M059J (cell line): ENCODE data around the gene KIF16B. TPM values are rescaled to one million over a fixed set of nuclear protein-coding genes. Genes with fewer than 3 reads are reported as not detected.
A peak's percentile ranks its signal among the peaks of the same experiment; 100 is the strongest.

Source experiments
- DNase-seq: peaks from one replicate; pipeline ENCODE4 v3.0.0-alpha.2; 2012; ENCODE audit warnings: low read depth
- total RNA-seq: library from RNA; depleted of rRNA; stranded (reverse); fragments of >200 nt; shearing (Covaris generic); gene quantifications from 2 replicates; pipeline ENCODE4 v1.2.3, GENCODE V29; 2014

The KIF16B gene
- total RNA-seq, 1 experiment from 2014 or later, result 16.5 TPM

DNA sequence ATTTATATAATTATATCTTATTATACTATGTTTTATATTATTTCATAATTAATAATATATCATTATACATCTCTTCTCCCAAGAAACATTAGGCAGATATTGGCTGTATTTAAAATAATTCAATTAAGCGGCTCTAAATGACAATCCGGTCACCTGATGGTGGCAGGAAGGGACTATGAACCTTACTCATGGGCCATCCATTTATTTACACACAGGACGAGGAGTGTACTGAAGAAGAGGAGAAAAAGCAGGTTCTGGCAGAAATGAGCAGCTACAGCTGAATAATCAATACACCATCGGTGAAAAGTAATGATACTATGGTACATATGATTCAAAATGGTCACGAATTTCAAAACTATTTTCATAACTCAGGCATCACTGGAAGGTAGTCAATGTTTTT is 277.7 kb downstream of the KIF16B start:
- DNase-seq, result no peak

DNA sequence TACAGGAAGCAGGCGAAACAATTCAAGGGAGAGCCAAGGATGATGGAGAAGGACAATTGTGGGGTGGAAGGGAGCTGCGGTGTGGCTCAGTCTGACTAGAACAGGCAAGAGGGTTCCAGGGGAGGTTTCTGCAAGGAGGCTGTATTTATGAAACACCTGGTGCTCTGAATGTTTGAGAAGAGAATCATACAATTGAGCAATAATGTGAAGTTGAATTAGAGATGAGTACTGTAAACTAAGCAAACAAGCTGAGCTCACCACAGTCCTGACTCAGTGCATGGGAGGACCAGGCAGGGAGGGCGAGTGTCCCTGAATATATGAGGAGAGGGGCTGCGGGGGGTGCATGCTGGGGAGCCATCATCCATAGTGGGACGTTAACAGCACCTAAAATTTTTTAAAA is 279.7 kb downstream of the KIF16B start:
- no peak for DNase-seq

GRCh38 chr20:16292226-16292880 is 280.9 kb downstream of the KIF16B start:
- DNase-seq, result no peak

DNA sequence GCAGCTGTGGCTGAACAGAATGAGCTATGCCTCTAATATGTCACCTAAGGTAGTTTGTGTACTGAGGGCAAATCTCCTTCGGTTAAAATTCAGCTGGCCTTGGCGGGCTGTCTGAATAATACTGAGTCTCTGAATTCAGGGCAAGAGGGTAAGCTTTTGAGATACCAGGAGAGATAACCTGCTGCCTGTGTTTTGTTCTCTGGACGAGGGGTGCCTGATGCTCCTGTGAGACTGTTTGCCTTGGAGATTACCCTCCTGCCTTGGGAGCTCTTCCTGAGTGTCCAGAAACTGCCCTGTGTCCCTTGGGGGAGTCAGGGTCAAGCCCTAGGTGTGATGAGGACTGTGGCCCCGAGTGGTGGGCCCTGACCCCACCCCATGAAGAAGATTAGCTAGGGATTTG is 282.9 kb downstream of the KIF16B start:
- no peak for DNase-seq

DNA sequence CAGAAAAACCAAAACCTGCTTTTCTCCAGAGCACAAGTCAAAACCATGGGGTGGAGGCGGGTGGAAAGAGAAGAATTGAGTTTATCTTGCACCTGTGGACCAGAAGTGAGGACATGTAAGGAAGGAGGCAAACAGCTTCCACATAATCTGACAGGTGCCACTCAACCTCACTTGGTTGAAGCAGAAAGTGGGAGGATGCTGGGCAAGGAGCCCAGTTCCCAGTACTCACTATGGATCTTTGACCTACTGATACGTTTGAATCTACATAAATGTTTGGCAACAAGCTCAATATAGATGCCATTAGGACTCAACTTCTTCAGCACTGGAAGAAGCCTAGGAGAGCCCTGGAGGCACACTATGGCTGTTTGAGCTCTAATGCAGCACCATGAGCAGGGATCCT is 285.5 kb downstream of the KIF16B start:
- DNase-seq, result no peak

DNA sequence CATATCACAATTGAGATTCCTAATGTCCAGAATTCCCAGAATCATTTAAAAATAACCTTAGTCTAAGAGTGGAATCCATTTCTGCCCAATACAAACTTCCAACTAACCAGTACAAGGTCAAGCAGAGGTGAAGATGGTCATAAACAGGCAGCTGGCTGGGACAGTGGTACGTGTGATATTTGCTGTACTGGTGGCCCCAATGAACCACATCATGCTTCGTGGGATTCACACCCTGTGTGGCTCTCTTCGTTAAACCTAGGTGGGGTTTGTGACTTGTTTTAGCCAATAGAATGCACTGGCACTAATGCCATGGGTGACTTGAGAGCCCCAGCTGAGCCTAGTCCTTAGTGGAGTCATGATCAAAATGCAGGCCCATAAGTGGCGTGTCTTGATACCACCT is 286.6 kb downstream of the KIF16B start:
- no peak for DNase-seq

- DNase-seq, result no peak
These were observed 288.7 kb downstream of the KIF16B start for GRCh38 chr20:16284385-16285100.

DNA sequence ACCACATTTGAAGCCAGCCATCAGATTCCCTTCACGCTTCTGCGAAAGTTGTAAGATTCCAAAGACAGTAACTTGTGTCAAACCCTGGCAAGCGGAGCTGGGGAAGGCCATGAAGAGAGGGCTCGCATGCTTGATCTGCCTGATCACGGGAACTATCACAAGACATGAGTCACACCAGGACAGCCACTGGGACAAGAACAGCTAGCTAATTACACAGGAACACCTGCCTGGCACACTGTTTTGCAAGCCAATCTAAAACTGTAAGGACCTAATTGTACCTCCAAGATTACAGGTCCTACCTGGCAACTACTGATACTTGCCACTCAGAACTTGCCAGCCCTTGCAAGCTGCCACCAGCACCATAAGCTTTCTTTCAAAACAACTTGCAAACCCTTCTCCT is 289.3 kb downstream of the KIF16B start:
- DNase-seq, result no peak

DNA sequence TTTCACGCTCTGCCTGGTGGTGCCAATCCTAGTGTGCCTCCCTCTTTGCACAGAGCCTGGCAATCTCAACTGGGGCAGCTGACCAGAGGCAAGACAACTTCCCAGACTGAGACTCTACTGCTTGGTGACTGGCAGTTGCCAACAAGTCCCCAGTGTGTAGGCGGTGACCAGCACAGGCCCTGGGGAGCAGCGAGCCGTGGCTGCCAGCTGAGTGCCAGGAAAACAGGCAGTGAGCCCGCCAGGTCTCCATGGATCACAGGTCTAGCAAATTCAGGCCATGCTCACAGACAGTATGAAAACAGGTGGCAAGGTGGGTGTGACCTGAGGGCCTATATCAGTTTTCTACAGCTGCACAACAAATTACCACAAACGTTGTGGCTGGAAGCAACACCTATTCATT is 289.9 kb downstream of the KIF16B start:
- no peak for DNase-seq

DNA sequence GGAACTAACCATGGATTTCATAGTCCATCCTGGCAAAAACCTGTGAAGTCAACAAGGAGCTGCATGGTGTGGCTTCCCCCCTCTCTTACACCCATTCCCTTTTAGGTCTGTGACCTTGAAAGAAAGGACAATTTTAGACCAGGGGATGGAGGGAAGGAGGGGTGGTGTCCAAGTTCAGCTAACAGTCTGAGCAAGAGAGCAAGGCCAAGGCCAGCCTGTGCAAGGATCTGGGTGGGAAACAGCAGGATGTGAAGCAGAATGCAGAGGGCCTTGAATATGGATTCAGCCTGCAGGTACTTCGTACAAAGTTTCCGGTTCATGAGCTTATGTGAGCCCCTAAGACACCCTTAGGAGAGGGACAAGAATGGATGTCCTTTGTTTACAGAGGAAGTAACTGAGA is 293.0 kb downstream of the KIF16B start:
- DNase-seq, result no peak

DNA sequence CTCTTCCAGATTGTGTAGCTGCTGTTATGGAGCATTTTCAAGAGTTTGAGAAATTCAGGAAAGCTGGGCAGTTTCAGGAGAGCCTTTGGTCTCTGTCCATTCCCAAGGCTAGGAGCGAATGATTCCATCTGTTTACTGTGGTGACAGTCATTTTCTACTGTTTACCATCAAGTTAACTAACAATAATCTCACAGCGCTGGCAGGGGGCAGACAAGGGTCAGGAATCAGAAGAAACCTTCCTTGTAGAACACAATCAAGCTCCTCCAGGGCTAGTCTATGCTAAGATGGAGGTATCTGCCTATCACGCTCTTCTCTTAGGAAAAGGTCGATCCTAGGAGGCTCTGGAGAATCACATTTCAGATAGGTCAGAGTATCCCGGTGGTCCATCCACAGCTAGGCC is 293.9 kb downstream of the KIF16B start:
- DNase-seq, result no peak

DNA sequence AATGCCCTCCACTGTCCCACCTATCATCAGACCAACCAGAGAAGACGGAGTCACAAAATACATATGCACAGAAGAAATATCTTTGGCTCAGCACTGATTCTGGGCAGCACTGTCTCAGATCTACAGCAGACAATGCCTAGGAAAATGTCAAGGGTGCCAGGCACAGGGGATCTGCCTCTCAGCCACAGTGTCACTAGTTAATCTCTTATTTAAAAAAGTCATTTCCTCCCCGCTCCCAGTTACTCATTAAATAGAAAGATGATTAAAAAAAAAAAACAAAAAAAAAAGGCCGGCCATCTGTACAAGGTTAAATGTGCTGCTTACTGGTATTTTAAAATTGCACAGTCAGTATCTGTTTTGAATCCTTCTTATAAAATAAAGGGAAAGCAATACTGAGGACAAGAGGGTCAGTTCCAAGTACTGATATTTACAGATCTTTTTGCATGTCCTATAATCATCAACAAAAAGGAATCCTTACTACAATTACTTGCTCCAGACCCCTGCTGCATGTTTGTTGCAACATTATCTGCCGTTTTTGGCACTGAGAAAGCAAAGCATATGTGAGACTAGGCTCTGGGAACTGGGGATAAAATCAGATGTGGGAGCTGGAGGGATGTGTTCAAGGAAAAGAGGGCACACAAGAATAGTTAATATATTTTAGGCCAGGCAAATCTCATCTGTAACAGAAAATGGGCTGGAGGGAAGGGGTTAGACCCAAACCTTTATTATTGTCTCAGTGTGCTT is 299.3 kb downstream of the KIF16B start:
- DNase-seq, result no peak

DNA sequence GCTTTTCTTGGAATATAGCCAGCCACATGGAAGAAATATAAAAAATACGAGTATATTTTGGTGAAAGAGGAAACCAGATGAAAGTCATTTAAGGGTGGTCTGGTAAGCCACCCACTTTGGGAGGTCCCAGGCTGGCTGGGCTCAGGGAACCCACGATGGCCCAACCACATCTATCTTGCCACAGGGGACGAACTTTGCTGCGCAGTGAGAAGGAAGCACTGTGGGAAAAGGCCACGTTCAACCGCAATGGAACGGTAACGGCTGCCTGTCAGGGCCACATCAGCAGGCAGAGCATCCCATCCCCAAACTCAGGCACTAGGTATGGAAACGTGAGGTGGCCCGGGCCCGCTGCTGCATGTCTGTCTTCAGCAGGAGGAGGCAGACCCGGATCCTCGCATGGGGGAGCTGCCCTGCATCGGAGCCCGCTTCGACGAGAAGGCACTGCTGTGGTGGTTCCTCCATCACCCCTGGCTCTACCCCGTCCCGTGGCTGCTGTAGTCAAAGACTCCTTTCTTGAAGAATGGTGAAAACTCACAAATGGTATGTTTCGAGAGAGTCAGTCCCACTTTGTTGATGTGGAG is 300.4 kb downstream of the KIF16B start:
- no peak for DNase-seq

GRCh38 chr20:16271450-16271849 is 301.8 kb downstream of the KIF16B start:
- DNase-seq, result no peak

DNA sequence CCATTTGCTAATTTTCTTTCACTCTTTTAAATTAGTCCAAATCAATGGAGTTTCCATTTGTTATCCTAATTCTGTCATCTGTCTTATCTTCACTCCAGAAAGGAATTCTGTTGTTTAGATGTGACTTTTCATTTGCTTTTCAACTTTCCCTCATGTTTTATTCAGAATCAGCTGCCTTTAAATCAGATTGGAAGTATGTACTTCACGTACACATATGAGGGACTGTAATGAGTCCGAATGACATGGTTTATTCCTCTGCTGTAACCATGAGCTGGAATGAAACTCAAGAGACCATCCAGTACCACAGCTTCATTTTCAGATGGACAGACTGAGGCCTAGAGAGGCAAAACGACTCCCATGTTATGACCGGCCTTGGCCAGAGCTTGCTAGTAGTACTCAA is 302.3 kb downstream of the KIF16B start:
- DNase-seq, result no peak

DNA sequence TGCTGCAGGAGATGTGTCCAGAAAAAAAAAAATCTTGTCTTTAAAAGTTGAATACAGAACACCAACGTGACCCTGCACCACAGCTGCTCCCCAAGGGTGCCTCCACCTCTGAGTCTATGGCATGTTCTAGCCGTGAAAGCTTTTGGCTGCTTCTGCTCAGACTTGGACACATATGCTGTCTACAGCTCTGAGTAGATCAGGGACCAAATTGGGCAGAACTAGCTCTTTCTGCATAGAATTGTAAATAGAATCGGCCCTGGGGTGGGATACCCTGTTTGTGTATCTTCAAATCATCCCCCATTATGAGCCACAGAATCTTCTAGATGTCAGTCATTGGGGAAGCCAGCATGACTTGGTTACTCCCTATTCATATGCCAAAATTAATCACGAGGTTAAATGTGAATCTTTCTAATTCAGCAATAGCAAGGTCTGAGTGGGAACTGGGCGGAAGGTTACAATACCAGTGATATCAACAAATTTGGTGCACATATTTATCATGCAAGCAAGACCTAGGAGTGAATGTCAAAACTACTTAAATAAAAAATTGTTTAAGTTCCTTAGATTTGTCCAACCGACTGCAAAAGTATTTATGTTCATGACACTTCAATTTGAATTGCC is 302.8 kb downstream of the KIF16B start:
- no peak for DNase-seq

- no peak for DNase-seq
These were observed 305.7 kb downstream of the KIF16B start for GRCh38 chr20:16267526-16267925.

GRCh38 chr20:16265334-16265733 is 307.9 kb downstream of the KIF16B start:
- DNase-seq, result no peak

- no peak for DNase-seq
These were observed 309.7 kb downstream of the KIF16B start for GRCh38 chr20:16263582-16263981.

DNA sequence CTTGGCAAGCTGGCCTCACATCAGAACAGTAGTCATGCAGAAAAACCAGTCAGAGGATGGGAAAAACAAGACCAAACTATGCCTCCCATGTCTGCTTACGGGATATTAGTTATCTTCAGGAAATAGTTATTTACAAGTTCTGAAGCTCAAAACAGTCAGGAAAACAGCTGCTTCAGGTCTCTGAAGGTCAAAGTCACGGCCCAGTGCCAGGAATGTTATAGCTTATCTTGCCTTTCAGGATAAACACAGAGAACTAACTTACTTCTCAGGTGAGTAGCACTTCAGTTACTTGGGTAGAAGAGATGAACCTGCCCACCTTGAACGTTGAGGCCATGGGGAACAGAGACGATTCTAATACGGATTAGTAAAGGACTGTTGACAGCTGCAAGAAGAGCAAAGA is 310.7 kb downstream of the KIF16B start:
- no peak for DNase-seq

GRCh38 chr20:16261733-16262273 is 311.4 kb downstream of the KIF16B start:
- no peak for DNase-seq

DNA sequence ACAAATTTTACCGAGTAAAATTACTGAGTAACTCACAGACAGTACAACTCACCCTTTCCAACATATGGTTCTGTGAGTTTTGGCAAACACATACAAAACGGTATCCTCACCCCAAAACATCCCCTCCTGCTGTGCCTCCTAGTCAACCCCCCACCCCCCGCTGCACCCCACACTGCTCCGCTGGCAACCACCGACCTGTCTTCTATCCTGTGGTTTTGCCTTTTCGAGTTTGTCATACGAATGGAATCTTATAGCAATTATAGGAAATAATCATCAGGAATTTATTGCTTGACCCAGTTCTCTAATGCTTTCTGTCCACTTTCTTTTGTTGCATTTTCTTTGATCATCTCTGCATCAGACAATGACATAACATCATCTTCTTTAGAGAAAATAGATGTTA is 312.3 kb downstream of the KIF16B start:
- peak; percentile 70 for DNase-seq
